ENCODE results near the gene MRPL37. TPM values are rescaled to one million over a fixed set of nuclear protein-coding genes. Genes with fewer than 3 reads are reported as not detected.

The MRPL37 gene
- total and polyA plus RNA-seq, 7 donors, result 68.9 to 109 (median 100) TPM

DNA sequence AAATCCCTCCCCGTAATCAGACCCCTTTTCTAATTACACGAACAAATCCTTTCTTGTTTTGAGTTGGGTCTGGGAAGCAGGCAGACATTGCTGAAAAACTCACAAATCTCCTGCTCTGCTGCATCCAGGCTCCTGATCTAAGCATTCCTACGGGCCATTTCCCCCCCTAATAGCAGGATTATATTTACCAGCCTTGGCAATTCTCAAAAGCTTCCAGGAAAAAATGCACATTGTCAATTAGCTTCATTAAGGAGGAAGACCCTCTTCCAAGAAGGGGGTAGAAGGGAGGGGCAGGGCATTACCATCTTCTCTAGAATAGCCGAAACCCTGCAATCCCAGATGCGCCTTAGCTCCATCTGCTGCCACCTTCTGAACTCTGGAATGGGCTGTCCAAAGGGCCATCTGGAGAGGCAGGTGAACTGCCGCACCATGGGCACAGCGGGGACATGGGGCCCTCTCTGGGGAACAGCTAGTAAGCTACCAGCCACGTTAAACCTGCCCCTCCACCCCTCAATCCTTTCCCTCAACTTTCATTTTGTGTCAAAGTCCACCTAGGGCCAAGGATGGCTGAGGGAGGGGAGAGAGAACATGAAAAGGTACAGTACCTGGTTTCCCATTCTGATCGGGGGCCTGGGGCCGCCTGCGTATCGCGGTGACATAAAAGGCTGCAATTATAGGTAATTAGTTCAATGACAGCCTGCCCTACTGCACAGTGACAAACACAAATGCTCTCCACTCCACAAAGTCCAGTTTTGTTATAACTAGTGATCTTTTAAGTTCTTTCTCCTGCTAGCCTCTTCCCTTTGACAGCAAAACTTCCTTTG, 56.8 kb downstream of the MRPL37 start:
- DNase-seq (no peak), ATAC-seq (no peak)
- no peaks in the 10 kb centered on the region for H3K9me3 ChIP-seq
- TF ChIP-seq, protein P1, sequence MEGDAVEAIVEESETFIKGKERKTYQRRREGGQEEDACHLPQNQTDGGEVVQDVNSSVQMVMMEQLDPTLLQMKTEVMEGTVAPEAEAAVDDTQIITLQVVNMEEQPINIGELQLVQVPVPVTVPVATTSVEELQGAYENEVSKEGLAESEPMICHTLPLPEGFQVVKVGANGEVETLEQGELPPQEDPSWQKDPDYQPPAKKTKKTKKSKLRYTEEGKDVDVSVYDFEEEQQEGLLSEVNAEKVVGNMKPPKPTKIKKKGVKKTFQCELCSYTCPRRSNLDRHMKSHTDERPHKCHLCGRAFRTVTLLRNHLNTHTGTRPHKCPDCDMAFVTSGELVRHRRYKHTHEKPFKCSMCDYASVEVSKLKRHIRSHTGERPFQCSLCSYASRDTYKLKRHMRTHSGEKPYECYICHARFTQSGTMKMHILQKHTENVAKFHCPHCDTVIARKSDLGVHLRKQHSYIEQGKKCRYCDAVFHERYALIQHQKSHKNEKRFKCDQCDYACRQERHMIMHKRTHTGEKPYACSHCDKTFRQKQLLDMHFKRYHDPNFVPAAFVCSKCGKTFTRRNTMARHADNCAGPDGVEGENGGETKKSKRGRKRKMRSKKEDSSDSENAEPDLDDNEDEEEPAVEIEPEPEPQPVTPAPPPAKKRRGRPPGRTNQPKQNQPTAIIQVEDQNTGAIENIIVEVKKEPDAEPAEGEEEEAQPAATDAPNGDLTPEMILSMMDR (IDR thresholded peaks at IDR 0.05), result no peak
- peaks cover 16% of the 10 kb centered on the region for H3K4me1 ChIP-seq
- H3K27ac ChIP-seq, result no peak overlapping the region
- no peak overlapping the region for H3K4me3 ChIP-seq
- intact Hi-C loops (cut with DNase I), result no loop called here
- no peaks in the 10 kb centered on the region for H3K27me3 ChIP-seq (ENCODE audit: insufficient read depth in 3 of 3, low read length in 2 of 3)
- WGBS, 3 donors, result 90 to 93% (median 92%) methylated on average over 13 of the region's 13 CpGs
- no peaks in the 10 kb centered on the region for H3K36me3 ChIP-seq (ENCODE audit: insufficient read depth in 1 of 2, low read depth in 1 of 2)

GRCh38 chr1:54257346-54257620, 57.3 kb downstream of the MRPL37 start:
- TF ChIP-seq, protein P1 (IDR thresholded peaks at IDR 0.05), result no peak
- no peaks in the 10 kb centered on the region for H3K27me3 ChIP-seq (ENCODE audit: insufficient read depth in 3 of 3, low read length in 2 of 3)
- H3K36me3 ChIP-seq (ENCODE audit: insufficient read depth in 1 of 2, low read depth in 1 of 2), result no peaks in the 10 kb centered on the region
- no peak overlapping the region for H3K4me3 ChIP-seq
- intact Hi-C loops (cut with DNase I), result no loop called here
- no peaks in the 10 kb centered on the region for H3K9me3 ChIP-seq
- peaks cover 16% of the 10 kb centered on the region for H3K4me1 ChIP-seq
- WGBS, 3 donors, result 86 to 90% (median 89%) methylated on average over 10 of the region's 10 CpGs
- no peak overlapping the region for H3K27ac ChIP-seq
- DNase-seq, result no peak
- no peak for ATAC-seq

GRCh38 chr1:54257876-54258275, 57.9 kb downstream of the MRPL37 start:
- ATAC-seq, result no peak
- Histone ChIP-seq H3K9me3 (no peaks in the 10 kb centered on the region), H3K27me3 (ENCODE audit: insufficient read depth in 3 of 3, low read length in 2 of 3) (no peaks in the 10 kb centered on the region), H3K36me3 (ENCODE audit: insufficient read depth in 1 of 2, low read depth in 1 of 2) (no peaks in the 10 kb centered on the region), H3K27ac (no peak overlapping the region), H3K4me3 (no peak overlapping the region), H3K4me1 (peaks cover 16% of the 10 kb centered on the region)
- DNase-seq, result no peak
- intact Hi-C loops (cut with DNase I), result no loop called here
- TF ChIP-seq, protein P1 (IDR thresholded peaks at IDR 0.05), result no peak
- WGBS, 3 donors, result 94 to 95% (median 94%) methylated on average over 23 of the region's 23 CpGs

DNA sequence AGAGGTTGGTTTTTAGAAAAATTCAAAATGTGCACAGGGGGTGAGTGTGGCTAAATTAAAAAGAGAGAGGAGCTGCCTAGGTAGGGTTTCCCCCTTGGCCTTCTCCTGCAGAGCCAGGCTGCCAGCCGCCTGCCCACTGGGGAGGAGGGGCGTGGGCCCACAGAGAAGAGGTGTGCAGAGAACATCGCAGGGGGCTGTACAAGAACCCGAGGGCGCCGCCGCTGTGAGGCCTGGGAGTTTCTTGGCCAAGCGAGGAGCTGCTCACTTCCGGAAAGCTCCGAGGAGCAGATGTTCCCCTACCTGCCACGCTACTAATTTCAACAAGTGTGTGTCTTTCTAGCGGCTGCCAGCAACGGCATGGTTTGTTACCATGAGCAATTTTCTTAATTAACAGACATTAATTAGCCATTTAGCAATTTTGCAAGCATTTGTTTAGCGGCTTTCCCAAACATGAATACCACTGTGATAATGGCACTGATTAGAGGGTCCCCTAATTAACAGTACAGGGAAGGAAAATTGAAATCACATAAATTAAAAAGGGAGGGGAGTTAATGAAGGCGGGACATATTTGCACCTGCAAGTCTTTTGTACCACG, 59.7 kb downstream of the MRPL37 start:
- H3K9me3 ChIP-seq, result no peaks in the 10 kb centered on the region
- H3K4me3 ChIP-seq, result no peak overlapping the region
- peaks cover 16% of the 10 kb centered on the region for H3K4me1 ChIP-seq
- intact Hi-C loops (cut with DNase I), result no loop called here
- TF ChIP-seq, protein P1 (IDR thresholded peaks at IDR 0.05), result no peak
- no peak overlapping the region for H3K27ac ChIP-seq
- ATAC-seq (peak in 2 of 4 donors; percentile 23 to 38), DNase-seq (no peak)
- H3K27me3 ChIP-seq (ENCODE audit: insufficient read depth in 3 of 3, low read length in 2 of 3), result no peaks in the 10 kb centered on the region
- H3K36me3 ChIP-seq (ENCODE audit: insufficient read depth in 1 of 2, low read depth in 1 of 2), result no peaks in the 10 kb centered on the region
- 71 to 85% (median 71%) methylated on average over 16 of the region's 16 CpGs for WGBS, 3 donors

All from psoas muscle (tissue), 8 donors.